ENCODE results near the gene OR5F1. TPM values are rescaled to one million over a fixed set of nuclear protein-coding genes. Genes with fewer than 3 reads are reported as not detected.

OR5F1 gene
- not detected for polyA plus RNA-seq (2012; ENCODE audit: insufficient read length, low read depth)

DNA sequence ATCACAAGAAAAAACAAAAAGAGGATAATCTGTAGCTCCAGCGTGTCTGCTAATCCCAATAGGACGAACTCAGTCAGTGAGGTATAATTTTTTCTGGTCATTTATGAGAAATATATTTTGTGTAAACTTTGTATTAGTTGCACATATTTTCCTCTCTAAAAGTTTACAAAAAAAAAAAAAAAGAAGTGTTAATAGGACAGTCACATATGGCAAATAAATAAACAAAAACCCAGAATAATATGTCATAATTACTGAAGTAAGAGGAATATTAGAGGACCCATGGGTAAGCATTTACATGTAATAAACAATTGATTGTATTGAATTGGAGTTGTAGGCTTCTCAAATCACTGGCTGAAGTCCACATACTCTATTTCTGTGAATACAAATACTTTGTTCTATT is at the start of gene OR5F1:
Gene OR5F1 (minus strand): TSS at position 101 of the 400 bp plus-strand sequence. CDS start 0 bp downstream, at position 101.
- no peak for TF ChIP-seq POLR2AphosphoS5 (IDR thresholded peaks at IDR 0.05; ENCODE audit: low read depth, low read length)
- no peak for TF ChIP-seq FOXP2 (optimal IDR thresholded peaks at IDR 0.05; ENCODE audit: borderline replicate concordance, extremely low read depth, extremely low read length, insufficient read depth)
- TF ChIP-seq SIN3A (IDR thresholded peaks at IDR 0.05; ENCODE audit: borderline replicate concordance, insufficient read depth, low read length) = no peak
- TF ChIP-seq TAF1 (IDR thresholded peaks at IDR 0.05; ENCODE audit: borderline replicate concordance, insufficient read depth, low read length) = no peak
- TF ChIP-seq, protein P1, sequence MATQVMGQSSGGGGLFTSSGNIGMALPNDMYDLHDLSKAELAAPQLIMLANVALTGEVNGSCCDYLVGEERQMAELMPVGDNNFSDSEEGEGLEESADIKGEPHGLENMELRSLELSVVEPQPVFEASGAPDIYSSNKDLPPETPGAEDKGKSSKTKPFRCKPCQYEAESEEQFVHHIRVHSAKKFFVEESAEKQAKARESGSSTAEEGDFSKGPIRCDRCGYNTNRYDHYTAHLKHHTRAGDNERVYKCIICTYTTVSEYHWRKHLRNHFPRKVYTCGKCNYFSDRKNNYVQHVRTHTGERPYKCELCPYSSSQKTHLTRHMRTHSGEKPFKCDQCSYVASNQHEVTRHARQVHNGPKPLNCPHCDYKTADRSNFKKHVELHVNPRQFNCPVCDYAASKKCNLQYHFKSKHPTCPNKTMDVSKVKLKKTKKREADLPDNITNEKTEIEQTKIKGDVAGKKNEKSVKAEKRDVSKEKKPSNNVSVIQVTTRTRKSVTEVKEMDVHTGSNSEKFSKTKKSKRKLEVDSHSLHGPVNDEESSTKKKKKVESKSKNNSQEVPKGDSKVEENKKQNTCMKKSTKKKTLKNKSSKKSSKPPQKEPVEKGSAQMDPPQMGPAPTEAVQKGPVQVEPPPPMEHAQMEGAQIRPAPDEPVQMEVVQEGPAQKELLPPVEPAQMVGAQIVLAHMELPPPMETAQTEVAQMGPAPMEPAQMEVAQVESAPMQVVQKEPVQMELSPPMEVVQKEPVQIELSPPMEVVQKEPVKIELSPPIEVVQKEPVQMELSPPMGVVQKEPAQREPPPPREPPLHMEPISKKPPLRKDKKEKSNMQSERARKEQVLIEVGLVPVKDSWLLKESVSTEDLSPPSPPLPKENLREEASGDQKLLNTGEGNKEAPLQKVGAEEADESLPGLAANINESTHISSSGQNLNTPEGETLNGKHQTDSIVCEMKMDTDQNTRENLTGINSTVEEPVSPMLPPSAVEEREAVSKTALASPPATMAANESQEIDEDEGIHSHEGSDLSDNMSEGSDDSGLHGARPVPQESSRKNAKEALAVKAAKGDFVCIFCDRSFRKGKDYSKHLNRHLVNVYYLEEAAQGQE (IDR thresholded peaks at IDR 0.05; ENCODE audit: insufficient read depth in 1 of 2, low read depth in 2 of 2, low read length in 2 of 2) = no peak

DNA sequence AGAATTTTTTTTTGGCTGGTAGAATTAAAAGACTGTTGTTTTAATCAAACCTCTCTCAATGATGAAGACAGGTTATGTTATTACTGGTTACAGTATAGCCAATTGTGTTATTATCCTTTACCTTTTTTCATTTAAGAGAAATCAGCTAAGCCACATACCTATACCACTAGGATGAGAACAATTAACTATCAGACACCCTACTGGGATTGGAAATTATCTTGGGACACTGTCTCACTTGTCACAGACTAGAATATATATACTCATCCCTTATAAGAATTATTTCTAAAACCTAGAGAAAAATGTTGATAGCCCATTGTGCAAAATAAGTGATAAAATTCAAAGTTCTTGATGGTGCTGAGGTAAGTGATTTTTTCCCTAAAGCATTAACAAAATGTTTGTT is 32.9 kb upstream of the OR5F1 start, which contains the start of gene OR5AS1:
Gene OR5AS1 (plus strand): TSS at position 301 of the 400 bp plus-strand sequence. CDS start 2,765 bp downstream, outside the sequence.
- TF ChIP-seq POLR2AphosphoS5 (IDR thresholded peaks at IDR 0.05; ENCODE audit: low read depth, low read length) (no peak), SIN3A (IDR thresholded peaks at IDR 0.05; ENCODE audit: borderline replicate concordance, insufficient read depth, low read length) (no peak)

DNA sequence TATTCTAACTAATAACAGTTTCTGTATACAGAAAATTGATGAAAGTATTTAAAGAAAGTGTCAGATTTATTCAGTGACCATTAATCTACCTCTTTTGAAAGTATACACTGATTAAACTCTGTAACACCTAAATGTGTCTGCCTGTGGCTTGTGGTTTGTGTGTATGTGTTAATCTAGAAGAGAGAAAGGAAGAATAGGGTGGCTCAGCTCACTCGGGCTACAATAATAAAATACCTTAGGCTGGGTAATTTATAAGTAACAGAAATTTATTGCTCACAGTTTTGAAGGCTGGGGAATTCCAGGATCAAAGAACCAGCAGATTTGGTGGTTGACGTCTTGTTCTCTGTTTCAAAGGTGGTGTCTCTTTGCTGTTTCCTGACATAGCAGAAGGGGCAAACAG is 19.4 kb upstream of the OR5F1 start:
- no peak for TF ChIP-seq FOXP2 (optimal IDR thresholded peaks at IDR 0.05; ENCODE audit: borderline replicate concordance, extremely low read depth, extremely low read length, insufficient read depth)
- TF ChIP-seq, protein P1 (IDR thresholded peaks at IDR 0.05; ENCODE audit: insufficient read depth in 1 of 2, low read depth in 2 of 2, low read length in 2 of 2) = no peak
- no peak for TF ChIP-seq POLR2AphosphoS5 (IDR thresholded peaks at IDR 0.05; ENCODE audit: low read depth, low read length)
- TF ChIP-seq TAF1 (IDR thresholded peaks at IDR 0.05; ENCODE audit: borderline replicate concordance, insufficient read depth, low read length) = no peak
- TF ChIP-seq SIN3A (IDR thresholded peaks at IDR 0.05; ENCODE audit: borderline replicate concordance, insufficient read depth, low read length) = no peak

DNA sequence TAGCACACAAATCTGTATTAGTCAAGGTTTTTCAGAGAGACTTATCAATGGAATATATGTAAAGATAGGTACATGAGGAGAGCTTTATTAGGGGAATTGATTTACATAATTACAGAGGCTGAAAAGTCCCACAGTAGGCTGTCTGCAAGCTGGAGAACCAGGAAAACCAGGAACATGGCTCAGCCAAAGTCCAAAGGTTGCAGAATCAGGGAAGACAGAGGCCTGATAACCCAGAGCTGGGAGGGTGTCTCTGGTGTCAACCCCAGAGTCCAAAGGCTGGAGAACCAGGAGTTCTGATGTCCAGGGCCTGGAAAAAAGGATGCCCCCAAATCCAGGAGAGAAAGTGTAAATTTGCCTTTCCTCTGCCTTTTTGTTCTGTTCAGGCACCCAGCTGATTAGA is 16.3 kb upstream of the OR5F1 start:
- TF ChIP-seq TAF1 (IDR thresholded peaks at IDR 0.05; ENCODE audit: borderline replicate concordance, insufficient read depth, low read length) (no peak), FOXP2 (optimal IDR thresholded peaks at IDR 0.05; ENCODE audit: borderline replicate concordance, extremely low read depth, extremely low read length, insufficient read depth) (no peak), SIN3A (IDR thresholded peaks at IDR 0.05; ENCODE audit: borderline replicate concordance, insufficient read depth, low read length) (no peak), POLR2AphosphoS5 (IDR thresholded peaks at IDR 0.05; ENCODE audit: low read depth, low read length) (no peak)
- TF ChIP-seq, protein P1 (IDR thresholded peaks at IDR 0.05; ENCODE audit: insufficient read depth in 1 of 2, low read depth in 2 of 2, low read length in 2 of 2) = no peak

DNA sequence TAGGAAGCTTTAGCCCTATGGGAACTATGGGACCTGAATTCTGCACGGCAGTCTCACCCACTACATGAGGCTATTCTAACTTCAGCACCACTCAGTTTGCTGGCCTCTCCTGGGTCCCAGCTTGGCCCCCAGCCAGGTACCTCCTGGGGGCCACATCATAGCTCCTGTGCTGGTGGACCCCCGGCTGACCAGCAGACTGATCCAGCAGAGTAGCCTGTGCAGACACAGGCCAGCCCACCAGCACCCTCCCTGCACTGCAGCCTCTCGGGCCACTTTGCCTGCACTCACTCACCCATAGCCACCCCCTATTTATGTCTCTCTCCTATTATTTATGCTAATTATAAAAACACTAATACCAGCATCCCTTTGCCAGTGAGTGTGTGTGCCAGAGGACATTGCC is 23.5 kb downstream of the OR5F1 start:
- no peak for TF ChIP-seq SIN3A (IDR thresholded peaks at IDR 0.05; ENCODE audit: borderline replicate concordance, insufficient read depth, low read length)
- TF ChIP-seq, protein P1 (IDR thresholded peaks at IDR 0.05; ENCODE audit: insufficient read depth in 1 of 2, low read depth in 2 of 2, low read length in 2 of 2) = no peak
- no peak for TF ChIP-seq TAF1 (IDR thresholded peaks at IDR 0.05; ENCODE audit: borderline replicate concordance, insufficient read depth, low read length)
- no peak for TF ChIP-seq POLR2AphosphoS5 (IDR thresholded peaks at IDR 0.05; ENCODE audit: low read depth, low read length)
- TF ChIP-seq FOXP2 (optimal IDR thresholded peaks at IDR 0.05; ENCODE audit: borderline replicate concordance, extremely low read depth, extremely low read length, insufficient read depth) = no peak
